Suprapubic skin (tissue), 4 donors: ENCODE results near the gene KANSL1.

Source experiments
- POLR2A ChIP-seq, 2 donors: fragments of 450-650 bp; IDR thresholded peaks; one replicate each; pipeline ENCODE4 v1.6.1; 2017; ENCODE audit warnings: antibody characterized with exemption in 2 of 2, mild to moderate bottlenecking in 2 of 2, moderate library complexity in 2 of 2
- POLR2AphosphoS5 ChIP-seq, 3 donors: sonication (generic); formaldehyde crosslinking; IDR thresholded peaks; one replicate each; pipeline ENCODE4 v1.6.1; 2017; ENCODE audit warnings: antibody characterized with exemption in 3 of 3
- TF ChIP-seq, protein P1 (sequence below), 2 donors: fragments of 200-600 bp in 1 of 2; fragments of 450-650 bp in 1 of 2; sonication (generic) in 1 of 2; IDR thresholded peaks; one replicate each; pipeline ENCODE4 v1.5.1; 2016 to 2019; ENCODE audit warnings: antibody characterized with exemption in 2 of 2, mild to moderate bottlenecking in 1 of 2, moderate library complexity in 1 of 2

DNA sequence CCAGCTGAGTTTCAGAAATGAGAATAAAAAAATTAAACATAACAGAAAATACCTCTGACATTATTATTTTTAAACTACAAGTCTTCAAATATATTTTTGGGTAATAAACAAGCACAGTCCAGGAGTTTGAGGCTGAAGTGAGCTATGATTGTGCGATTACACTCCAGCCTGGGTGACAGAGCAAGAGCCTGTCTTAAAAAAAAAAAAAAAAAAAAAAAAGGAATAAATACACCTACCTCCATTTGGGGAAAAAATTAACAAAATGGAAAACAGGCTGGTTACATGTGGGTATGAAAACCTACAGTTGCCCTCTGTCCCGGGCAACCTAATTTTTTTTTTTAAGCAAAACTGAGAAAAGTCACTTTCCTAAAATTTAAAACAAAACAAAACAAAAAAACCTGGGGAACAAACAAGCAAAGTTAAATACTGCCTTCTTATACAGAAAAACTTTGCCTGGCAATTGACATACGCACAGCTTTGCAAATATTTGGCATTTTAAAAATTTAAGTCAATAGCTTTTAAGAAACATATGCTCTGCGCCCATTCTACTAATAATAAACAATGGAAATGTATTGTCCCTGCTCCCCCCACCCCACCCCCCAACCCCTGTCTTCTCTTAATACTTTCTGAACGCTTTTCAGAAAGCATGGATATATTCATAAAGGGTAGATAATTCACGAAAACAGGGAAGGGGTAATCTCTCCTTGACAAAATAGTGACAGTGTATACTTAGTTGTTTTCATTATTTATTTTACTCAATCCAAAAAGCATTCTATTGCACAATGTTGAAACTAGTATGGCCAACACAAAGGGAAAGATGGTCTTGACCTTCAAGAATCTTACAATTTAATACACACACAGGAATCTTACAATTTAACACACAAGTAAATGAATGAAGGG lies 112.9 kb downstream of the KANSL1 start:
- TF ChIP-seq, protein P1, sequence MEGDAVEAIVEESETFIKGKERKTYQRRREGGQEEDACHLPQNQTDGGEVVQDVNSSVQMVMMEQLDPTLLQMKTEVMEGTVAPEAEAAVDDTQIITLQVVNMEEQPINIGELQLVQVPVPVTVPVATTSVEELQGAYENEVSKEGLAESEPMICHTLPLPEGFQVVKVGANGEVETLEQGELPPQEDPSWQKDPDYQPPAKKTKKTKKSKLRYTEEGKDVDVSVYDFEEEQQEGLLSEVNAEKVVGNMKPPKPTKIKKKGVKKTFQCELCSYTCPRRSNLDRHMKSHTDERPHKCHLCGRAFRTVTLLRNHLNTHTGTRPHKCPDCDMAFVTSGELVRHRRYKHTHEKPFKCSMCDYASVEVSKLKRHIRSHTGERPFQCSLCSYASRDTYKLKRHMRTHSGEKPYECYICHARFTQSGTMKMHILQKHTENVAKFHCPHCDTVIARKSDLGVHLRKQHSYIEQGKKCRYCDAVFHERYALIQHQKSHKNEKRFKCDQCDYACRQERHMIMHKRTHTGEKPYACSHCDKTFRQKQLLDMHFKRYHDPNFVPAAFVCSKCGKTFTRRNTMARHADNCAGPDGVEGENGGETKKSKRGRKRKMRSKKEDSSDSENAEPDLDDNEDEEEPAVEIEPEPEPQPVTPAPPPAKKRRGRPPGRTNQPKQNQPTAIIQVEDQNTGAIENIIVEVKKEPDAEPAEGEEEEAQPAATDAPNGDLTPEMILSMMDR (IDR thresholded peaks at IDR 0.05): no peak
- TF ChIP-seq POLR2AphosphoS5 (IDR thresholded peaks at IDR 0.05) (no peak), POLR2A (IDR thresholded peaks at IDR 0.05) (no peak)
